Mammary epithelial cell (primary cell): ENCODE measurements around the gene CITED4.

ENCODE experiments used
- CTCF ChIP-seq, 2 donors: IDR thresholded peaks in 1 of 2; conservative IDR thresholded peaks in 1 of 2; 2 replicates each; pipeline ENCODE4 v1.5.1; 2011 to 2012; ENCODE audit warnings: inconsistent platforms in 2 of 2, low read length in 2 of 2, mild to moderate bottlenecking in 2 of 2, control low read depth in 1 of 2, low read depth in 1 of 2; ENCODE audit not compliant: insufficient read depth in 1 of 2; ENCODE audit errors: extremely low read depth in 1 of 2
- EZH2 ChIP-seq: IDR thresholded peaks from 2 replicates; pipeline ENCODE4 v1.6.1; 2012; ENCODE audit warnings: low read length, inconsistent platforms, borderline replicate concordance

GRCh38 chr1:40901886-40902852 is 40.0 kb upstream of the CITED4 start:
- TF ChIP-seq CTCF (conservative IDR thresholded peaks at IDR 0.05 in 1 of 2, IDR thresholded peaks at IDR 0.05 in 1 of 2; ENCODE audit: extremely low read depth in 1 of 2, insufficient read depth in 1 of 2, low read depth in 1 of 2, low read length in 2 of 2): no peak
- TF ChIP-seq EZH2: no peak
